K562 (cell line): ENCODE data around the gene RRAGD. TPM values are rescaled to one million over a fixed set of nuclear protein-coding genes. Genes with fewer than 3 reads are reported as not detected.
A peak's percentile ranks its signal among the peaks of the same experiment; 100 is the strongest.

Experiments
- CEBPB ChIP-seq: fragments of 450-650 bp; IDR thresholded peaks from 2 replicates; pipeline ENCODE4 v1.6.1; 2016; ENCODE audit warnings: missing genetic modification characterization, missing compliant biosample characterization
- DDX20 ChIP-seq: fragments of 450-650 bp; IDR thresholded peaks from 2 replicates; pipeline ENCODE4 v1.6.1; 2016; ENCODE audit warnings: missing genetic modification characterization, low read depth, mild to moderate bottlenecking, missing compliant biosample characterization, moderate library complexity
- EZH2 ChIP-seq: IDR thresholded peaks from 2 replicates; pipeline ENCODE4 v1.6.1; 2012; ENCODE audit warnings: low read depth, mild to moderate bottlenecking, inconsistent platforms, low read length, borderline replicate concordance
- MCM2 ChIP-seq: fragments of 450-650 bp; IDR thresholded peaks from 2 replicates; pipeline ENCODE4 v1.6.1; 2017; ENCODE audit warnings: low read depth, mild to moderate bottlenecking
- MCM7 ChIP-seq, 2 experiments: fragments of 450-650 bp; IDR thresholded peaks; 2 replicates each; pipeline ENCODE4 v1.6.1; 2016 to 2018
- SREBF2 ChIP-seq: sonication (generic); formaldehyde crosslinking; IDR thresholded peaks from 2 replicates; pipeline ENCODE4 v1.4.0; 2020; ENCODE audit warnings: mild to moderate bottlenecking, missing genetic modification reagents
- SUPT5H ChIP-seq: fragments of 450-650 bp; IDR thresholded peaks from 2 replicates; pipeline ENCODE4 v1.6.1; 2016
- TBL1XR1 ChIP-seq, 2 experiments: IDR thresholded peaks; 2 replicates each; pipeline ENCODE4 v1.6.1; 2012; ENCODE audit warnings: improper control_type of control experiment in 2 of 2, low read length in 2 of 2, mild to moderate bottlenecking in 1 of 2
- U2AF1 ChIP-seq: fragments of 200-400 bp; formaldehyde crosslinking; optimal IDR thresholded peaks from 2 replicates; pipeline ENCODE3; 2017; ENCODE audit warnings: mild to moderate bottlenecking, low read depth, low read length, moderate library complexity
- ZBTB17 ChIP-seq: fragments of 450-650 bp; formaldehyde crosslinking; IDR thresholded peaks from 2 replicates; pipeline ENCODE4 v1.4.0; 2020; ENCODE audit warnings: mild to moderate bottlenecking
- ZC3H4 ChIP-seq: sonication (generic); formaldehyde crosslinking; IDR thresholded peaks from 2 replicates; pipeline ENCODE4 v1.9.0; 2021; ENCODE audit warnings: missing genetic modification reagents, borderline replicate concordance
- ZNF197 ChIP-seq: fragments of 200-800 bp; sonication (Bioruptor generic); IDR thresholded peaks from 2 replicates; pipeline ENCODE4 v1.6.1; 2016; ENCODE audit warnings: low read depth, missing genetic modification characterization, missing compliant biosample characterization
- ZNF354B ChIP-seq: fragments of 250-450 bp; sonication (Bioruptor Pico); IDR thresholded peaks from 2 replicates; pipeline ENCODE4 v1.4.0; 2020
- polyA plus RNA-seq, 8 experiments: library from polyadenylated mRNA; depleted of rRNA in 4 of 8; stranded (reverse) in 5 of 8; unstranded in 3 of 8; fragments of >200 nt; fragmentation: Nextera tagmentation in 2 of 8; fragmentation: Illumina TruSeq in 1 of 8; extraction: Ambion mirVana in 2 of 8; extraction: Trizol in 1 of 8; gene quantifications; 2 replicates each; pipeline versions ENCODE4 v1.2.1 to v1.2.3, GENCODE V29; 2011 to 2014; ENCODE audit warnings: inconsistent platforms in 1 of 8, missing spikeins in 1 of 8
- total RNA-seq, 7 experiments: library from RNA; depleted of rRNA in 6 of 7; stranded (reverse); fragments of >200 nt in 6 of 7; fragmentation: Illumina TruSeq in 2 of 7; extraction: Trizol in 2 of 7; gene quantifications; 2 replicates each; pipeline versions ENCODE4 v1.2.1 to v1.2.3, GENCODE V29; 2011 to 2021; ENCODE audit warnings: low replicate concordance in 1 of 7
- TF ChIP-seq, protein P1 (sequence below): fragments of 450-650 bp; IDR thresholded peaks from 2 replicates; pipeline ENCODE4 v1.6.1; 2016; ENCODE audit warnings: mild to moderate bottlenecking
- TF ChIP-seq, protein P2 (sequence below), 3 experiments: fragments of 200-800 bp in 1 of 3; sonication (Bioruptor generic) in 1 of 3; sonication (generic) in 1 of 3; formaldehyde crosslinking in 1 of 3; IDR thresholded peaks; 2 replicates each; pipeline versions ENCODE4 v1.6.1 to v1.8.0; 2016 to 2022; ENCODE audit warnings: mild to moderate bottlenecking in 2 of 3, missing compliant biosample characterization in 2 of 3, missing genetic modification characterization in 2 of 3, missing genetic modification reagents in 1 of 3
- TF ChIP-seq, protein P3 (sequence below): fragments of 450-650 bp; formaldehyde crosslinking; IDR thresholded peaks from 2 replicates; pipeline ENCODE4 v1.4.0; 2022; ENCODE audit warnings: missing genetic modification characterization
- TF ChIP-seq, protein P4 (sequence below): sonication (generic); formaldehyde crosslinking; IDR thresholded peaks from 2 replicates; pipeline ENCODE4 v1.8.0; 2022; ENCODE audit warnings: missing genetic modification reagents, mild to moderate bottlenecking, borderline replicate concordance
- TF ChIP-seq, protein P5 (sequence below), 2 experiments: fragments of 450-650 bp in 1 of 2; IDR thresholded peaks; 2 replicates each; pipeline ENCODE4 v1.6.1; 2011 to 2017; ENCODE audit warnings: low read depth in 2 of 2, antibody characterized with exemption in 1 of 2, borderline replicate concordance in 1 of 2, low read length in 1 of 2, mild to moderate bottlenecking in 1 of 2, mixed read lengths in 1 of 2; ENCODE audit not compliant: control insufficient read depth in 1 of 2

RRAGD gene
- total and polyA plus RNA-seq, 9 of the 15 experiments (the other 6 are each of a cell fraction or from before 2014, with no cell fraction given): 0.03 to 0.07 (median 0.04) TPM; not detected in 6

DNA sequence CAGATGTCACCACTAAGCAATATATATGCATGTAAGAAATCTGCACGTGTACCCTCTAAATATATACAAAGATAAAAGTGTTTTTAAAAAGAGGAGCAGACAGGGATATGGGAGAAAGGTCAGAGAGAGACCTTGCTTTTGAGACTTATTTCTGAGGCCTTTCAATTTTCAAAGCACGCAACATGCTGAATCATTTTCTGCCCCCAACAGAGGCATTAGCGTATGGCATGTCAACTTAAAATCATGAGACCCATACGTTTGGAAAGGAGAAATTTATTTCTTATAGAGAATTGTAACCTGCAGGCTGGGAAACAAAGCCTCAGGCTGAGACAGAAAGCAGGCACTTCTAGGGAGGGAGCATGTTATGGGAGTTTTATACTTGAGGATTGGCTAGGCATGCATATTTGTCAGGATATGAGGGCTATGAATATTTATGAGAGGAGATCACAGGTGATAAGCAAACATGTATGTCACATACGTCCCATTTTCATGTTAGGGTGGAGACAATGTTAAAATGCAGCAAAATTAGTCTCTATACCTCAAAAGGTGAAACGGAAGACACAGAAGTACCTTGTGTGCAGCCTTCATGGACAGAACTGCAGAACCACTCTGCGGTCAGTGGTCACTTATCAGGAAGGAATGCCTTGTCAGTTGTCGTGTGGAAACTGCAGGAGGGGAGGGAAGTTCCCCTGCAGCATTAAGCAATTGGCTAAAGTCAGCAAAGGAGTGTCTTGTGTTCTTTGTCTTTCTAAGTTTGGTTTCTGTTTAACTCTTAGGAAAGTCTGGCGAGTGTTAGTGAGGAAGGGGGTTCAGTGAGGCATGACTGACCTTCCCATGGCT lies 90.7 kb downstream of the RRAGD start (continued):
- TF ChIP-seq, protein P1, sequence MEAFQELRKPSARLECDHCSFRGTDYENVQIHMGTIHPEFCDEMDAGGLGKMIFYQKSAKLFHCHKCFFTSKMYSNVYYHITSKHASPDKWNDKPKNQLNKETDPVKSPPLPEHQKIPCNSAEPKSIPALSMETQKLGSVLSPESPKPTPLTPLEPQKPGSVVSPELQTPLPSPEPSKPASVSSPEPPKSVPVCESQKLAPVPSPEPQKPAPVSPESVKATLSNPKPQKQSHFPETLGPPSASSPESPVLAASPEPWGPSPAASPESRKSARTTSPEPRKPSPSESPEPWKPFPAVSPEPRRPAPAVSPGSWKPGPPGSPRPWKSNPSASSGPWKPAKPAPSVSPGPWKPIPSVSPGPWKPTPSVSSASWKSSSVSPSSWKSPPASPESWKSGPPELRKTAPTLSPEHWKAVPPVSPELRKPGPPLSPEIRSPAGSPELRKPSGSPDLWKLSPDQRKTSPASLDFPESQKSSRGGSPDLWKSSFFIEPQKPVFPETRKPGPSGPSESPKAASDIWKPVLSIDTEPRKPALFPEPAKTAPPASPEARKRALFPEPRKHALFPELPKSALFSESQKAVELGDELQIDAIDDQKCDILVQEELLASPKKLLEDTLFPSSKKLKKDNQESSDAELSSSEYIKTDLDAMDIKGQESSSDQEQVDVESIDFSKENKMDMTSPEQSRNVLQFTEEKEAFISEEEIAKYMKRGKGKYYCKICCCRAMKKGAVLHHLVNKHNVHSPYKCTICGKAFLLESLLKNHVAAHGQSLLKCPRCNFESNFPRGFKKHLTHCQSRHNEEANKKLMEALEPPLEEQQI: peak; percentile 67; the same call in 1 of the 2 replicates
- TF ChIP-seq, protein P2, sequence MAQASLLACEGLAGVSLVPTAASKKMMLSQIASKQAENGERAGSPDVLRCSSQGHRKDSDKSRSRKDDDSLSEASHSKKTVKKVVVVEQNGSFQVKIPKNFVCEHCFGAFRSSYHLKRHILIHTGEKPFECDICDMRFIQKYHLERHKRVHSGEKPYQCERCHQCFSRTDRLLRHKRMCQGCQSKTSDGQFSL (CRISPR knock-in tag; IDR thresholded peaks at IDR 0.05): no peak
- TF ChIP-seq, protein P2 (tag; IDR thresholded peaks at IDR 0.05): no peak
- TF ChIP-seq MCM2 (no peak), U2AF1 (no peak), ZC3H4 (CRISPR knock-in tag) (no peak), TBL1XR1 (IDR thresholded peaks at IDR 0.05; ENCODE audit: low read length in 2 of 2) (peak in 1 of 2 experiments; percentile 54; a peak in 1 of 4 replicates), ZBTB17 (no peak), DDX20 (tag) (no peak), SUPT5H (no peak), SREBF2 (CRISPR knock-in tag) (no peak), EZH2 (no peak), ZNF354B (CRISPR knock-in tag) (no peak), ZNF197 (CRISPR knock-in tag) (no peak), MCM7 (IDR thresholded peaks at IDR 0.05) (no peak), CEBPB (tag) (peak; percentile 94)
- TF ChIP-seq, protein P3, sequence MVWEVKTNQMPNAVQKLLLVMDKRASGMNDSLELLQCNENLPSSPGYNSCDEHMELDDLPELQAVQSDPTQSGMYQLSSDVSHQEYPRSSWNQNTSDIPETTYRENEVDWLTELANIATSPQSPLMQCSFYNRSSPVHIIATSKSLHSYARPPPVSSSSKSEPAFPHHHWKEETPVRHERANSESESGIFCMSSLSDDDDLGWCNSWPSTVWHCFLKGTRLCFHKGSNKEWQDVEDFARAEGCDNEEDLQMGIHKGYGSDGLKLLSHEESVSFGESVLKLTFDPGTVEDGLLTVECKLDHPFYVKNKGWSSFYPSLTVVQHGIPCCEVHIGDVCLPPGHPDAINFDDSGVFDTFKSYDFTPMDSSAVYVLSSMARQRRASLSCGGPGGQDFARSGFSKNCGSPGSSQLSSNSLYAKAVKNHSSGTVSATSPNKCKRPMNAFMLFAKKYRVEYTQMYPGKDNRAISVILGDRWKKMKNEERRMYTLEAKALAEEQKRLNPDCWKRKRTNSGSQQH (CRISPR knock-in tag): no peak
- TF ChIP-seq, protein P4, sequence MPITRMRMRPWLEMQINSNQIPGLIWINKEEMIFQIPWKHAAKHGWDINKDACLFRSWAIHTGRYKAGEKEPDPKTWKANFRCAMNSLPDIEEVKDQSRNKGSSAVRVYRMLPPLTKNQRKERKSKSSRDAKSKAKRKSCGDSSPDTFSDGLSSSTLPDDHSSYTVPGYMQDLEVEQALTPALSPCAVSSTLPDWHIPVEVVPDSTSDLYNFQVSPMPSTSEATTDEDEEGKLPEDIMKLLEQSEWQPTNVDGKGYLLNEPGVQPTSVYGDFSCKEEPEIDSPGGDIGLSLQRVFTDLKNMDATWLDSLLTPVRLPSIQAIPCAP (CRISPR knock-in tag): no peak
- TF ChIP-seq, protein P5, sequence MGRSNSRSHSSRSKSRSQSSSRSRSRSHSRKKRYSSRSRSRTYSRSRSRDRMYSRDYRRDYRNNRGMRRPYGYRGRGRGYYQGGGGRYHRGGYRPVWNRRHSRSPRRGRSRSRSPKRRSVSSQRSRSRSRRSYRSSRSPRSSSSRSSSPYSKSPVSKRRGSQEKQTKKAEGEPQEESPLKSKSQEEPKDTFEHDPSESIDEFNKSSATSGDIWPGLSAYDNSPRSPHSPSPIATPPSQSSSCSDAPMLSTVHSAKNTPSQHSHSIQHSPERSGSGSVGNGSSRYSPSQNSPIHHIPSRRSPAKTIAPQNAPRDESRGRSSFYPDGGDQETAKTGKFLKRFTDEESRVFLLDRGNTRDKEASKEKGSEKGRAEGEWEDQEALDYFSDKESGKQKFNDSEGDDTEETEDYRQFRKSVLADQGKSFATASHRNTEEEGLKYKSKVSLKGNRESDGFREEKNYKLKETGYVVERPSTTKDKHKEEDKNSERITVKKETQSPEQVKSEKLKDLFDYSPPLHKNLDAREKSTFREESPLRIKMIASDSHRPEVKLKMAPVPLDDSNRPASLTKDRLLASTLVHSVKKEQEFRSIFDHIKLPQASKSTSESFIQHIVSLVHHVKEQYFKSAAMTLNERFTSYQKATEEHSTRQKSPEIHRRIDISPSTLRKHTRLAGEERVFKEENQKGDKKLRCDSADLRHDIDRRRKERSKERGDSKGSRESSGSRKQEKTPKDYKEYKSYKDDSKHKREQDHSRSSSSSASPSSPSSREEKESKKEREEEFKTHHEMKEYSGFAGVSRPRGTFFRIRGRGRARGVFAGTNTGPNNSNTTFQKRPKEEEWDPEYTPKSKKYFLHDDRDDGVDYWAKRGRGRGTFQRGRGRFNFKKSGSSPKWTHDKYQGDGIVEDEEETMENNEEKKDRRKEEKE (IDR thresholded peaks at IDR 0.05; ENCODE audit: borderline replicate concordance in 1 of 2, control insufficient read depth in 1 of 2, low read depth in 2 of 2, low read length in 1 of 2): no peak
